Measurements from ENCODE around the gene PIBF1. TPM values are rescaled to one million over a fixed set of nuclear protein-coding genes. Genes with fewer than 3 reads are reported as not detected.
"Not testable (repeated sequence)": the region's sequence is repeated elsewhere in the genome, so short reads cannot be mapped to it uniquely, and the experiment has no call there.

PIBF1 gene
- polyA plus RNA-seq, 3 donors, result 3.3 to 8.0 (median 4.7) TPM

DNA sequence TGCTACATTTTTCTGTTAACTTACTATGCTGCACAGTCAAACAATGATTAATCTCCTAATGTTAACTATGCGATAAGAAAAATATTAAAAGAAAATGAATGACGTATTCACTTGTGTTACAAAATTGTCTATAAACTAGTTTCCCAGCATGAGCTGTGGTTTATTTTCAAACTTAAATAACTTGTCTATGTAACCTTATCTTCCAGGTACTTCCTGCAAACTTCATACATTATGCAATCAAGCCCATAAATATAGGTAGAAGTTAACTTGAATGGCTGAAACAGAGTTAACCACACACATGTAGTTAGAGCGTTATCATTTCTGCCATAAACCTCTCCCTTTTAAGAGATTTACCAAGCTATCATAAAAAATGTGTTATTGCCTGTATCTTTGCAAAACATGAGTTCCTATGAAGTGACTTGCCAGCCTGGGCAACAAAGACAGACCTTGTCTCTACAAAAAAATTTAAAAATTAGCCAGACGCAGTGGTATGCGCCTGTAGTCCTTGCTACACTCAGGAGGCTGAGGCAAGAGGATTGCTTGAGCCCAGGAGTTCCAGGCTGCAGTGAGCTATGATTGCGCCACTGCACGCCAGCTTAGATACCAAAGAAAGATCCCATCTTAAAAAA lies 259.1 kb downstream of the PIBF1 start:
- H3K4me3 Mint-ChIP-seq, result no peak overlapping the region
- Histone ChIP-seq H3K4me3 (replicated peaks in 1 of 3; ENCODE audit: low read depth in 2 of 3, low read length in 3 of 3) (no peak overlapping the region), H3K9ac (ENCODE audit: insufficient read depth, low read length, poor library complexity, severe bottlenecking) (no peak overlapping the region), H3K4me2 (replicated peaks; ENCODE audit: extremely low read depth, low read length, poor library complexity, severe bottlenecking) (no peak overlapping the region), H3K27me3 (ENCODE audit: control insufficient read depth in 2 of 2, insufficient read depth in 2 of 2, low read length in 2 of 2) (no peaks in the 10 kb centered on the region), H3K27ac (ENCODE audit: low read depth in 1 of 2, low read length in 2 of 2) (no peak overlapping the region), H3K4me1 (ENCODE audit: control insufficient read depth in 1 of 2, insufficient read depth in 2 of 2, low read length in 2 of 2) (peaks cover 5 to 6% of the 10 kb centered on the region in 2 donors), H2AFZ (ENCODE audit: insufficient read depth, low read depth, low read length, poor library complexity, severe bottlenecking) (no peak overlapping the region), H3K79me2 (ENCODE audit: insufficient read depth, low read length) (no peaks in the 10 kb centered on the region), H3K9me3 (replicated peaks in 1 of 2; ENCODE audit: control insufficient read depth in 1 of 2, insufficient read depth in 1 of 2, low read length in 2 of 2) (no peaks in the 10 kb centered on the region), H3K36me3 (replicated peaks in 1 of 2; ENCODE audit: control insufficient read depth in 1 of 2, insufficient read depth in 2 of 2, low read length in 2 of 2) (no peaks in the 10 kb centered on the region), H4K20me1 (ENCODE audit: insufficient read depth, low read length) (no peaks in the 10 kb centered on the region)
- WGBS (ENCODE audit: insufficient coverage), result 38% methylated on average over 2 of the region's 7 CpGs
- H3K4me1 Mint-ChIP-seq, result peaks cover 17% of the 10 kb centered on the region
- no peaks in the 10 kb centered on the region for H3K36me3 Mint-ChIP-seq
- peaks cover 0 to 5% (median 0%) of the 10 kb centered on the region in 7 donors for H3K9me3 Mint-ChIP-seq
- H3K27ac Mint-ChIP-seq, result no peak overlapping the region
- intact Hi-C loops (cut with micrococcal nuclease), result no loop called here
- TF ChIP-seq, protein P1, sequence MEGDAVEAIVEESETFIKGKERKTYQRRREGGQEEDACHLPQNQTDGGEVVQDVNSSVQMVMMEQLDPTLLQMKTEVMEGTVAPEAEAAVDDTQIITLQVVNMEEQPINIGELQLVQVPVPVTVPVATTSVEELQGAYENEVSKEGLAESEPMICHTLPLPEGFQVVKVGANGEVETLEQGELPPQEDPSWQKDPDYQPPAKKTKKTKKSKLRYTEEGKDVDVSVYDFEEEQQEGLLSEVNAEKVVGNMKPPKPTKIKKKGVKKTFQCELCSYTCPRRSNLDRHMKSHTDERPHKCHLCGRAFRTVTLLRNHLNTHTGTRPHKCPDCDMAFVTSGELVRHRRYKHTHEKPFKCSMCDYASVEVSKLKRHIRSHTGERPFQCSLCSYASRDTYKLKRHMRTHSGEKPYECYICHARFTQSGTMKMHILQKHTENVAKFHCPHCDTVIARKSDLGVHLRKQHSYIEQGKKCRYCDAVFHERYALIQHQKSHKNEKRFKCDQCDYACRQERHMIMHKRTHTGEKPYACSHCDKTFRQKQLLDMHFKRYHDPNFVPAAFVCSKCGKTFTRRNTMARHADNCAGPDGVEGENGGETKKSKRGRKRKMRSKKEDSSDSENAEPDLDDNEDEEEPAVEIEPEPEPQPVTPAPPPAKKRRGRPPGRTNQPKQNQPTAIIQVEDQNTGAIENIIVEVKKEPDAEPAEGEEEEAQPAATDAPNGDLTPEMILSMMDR (IDR thresholded peaks at IDR 0.05), result no peak
- H3K27me3 Mint-ChIP-seq (ENCODE audit: low read depth in 3 of 3), result peaks cover 0 to 1% (median 0%) of the 10 kb centered on the region in 3 donors
- DNase-seq, result no peak

DNA sequence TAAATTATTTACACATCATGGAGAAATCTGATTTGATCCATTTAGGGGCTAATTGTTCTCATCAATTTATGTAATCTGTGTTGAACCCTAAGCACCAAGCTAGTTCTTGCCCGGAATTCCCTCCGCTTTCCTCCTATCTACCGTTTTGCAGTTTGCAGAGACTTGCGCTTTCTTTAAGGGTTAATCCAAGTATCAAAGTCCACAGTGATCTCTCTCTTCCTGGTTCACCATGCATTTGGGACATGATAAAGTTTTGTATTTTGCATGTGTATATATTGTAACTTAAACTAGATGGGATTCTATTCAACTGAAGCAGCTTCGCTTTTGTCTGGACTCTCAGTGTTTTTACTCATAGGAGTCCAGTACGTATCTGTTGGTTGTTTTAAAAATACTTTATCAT lies 263.1 kb downstream of the PIBF1 start:
- TF ChIP-seq, protein P1 (IDR thresholded peaks at IDR 0.05), result no peak
- H3K27ac Mint-ChIP-seq, result no peak overlapping the region
- intact Hi-C loops (cut with micrococcal nuclease), result no loop called here
- DNase-seq, result no peak
- H3K9ac ChIP-seq (ENCODE audit: insufficient read depth, low read length, poor library complexity, severe bottlenecking), result no peak overlapping the region
- H3K79me2 ChIP-seq (ENCODE audit: insufficient read depth, low read length), result no peaks in the 10 kb centered on the region
- H3K9me3 Mint-ChIP-seq, result peaks cover 0 to 7% (median 0%) of the 10 kb centered on the region in 7 donors
- H3K27me3 ChIP-seq (ENCODE audit: control insufficient read depth in 2 of 2, insufficient read depth in 2 of 2, low read length in 2 of 2), result no peaks in the 10 kb centered on the region
- no peaks in the 10 kb centered on the region for H3K36me3 Mint-ChIP-seq
- no peak overlapping the region for H3K4me3 ChIP-seq (replicated peaks in 1 of 3; ENCODE audit: low read depth in 2 of 3, low read length in 3 of 3)
- no peak overlapping the region for H2AFZ ChIP-seq (ENCODE audit: insufficient read depth, low read depth, low read length, poor library complexity, severe bottlenecking)
- no peaks in the 10 kb centered on the region for H3K36me3 ChIP-seq (replicated peaks in 1 of 2; ENCODE audit: control insufficient read depth in 1 of 2, insufficient read depth in 2 of 2, low read length in 2 of 2)
- no peaks in the 10 kb centered on the region for H3K9me3 ChIP-seq (replicated peaks in 1 of 2; ENCODE audit: control insufficient read depth in 1 of 2, insufficient read depth in 1 of 2, low read length in 2 of 2)
- H3K4me2 ChIP-seq (replicated peaks; ENCODE audit: extremely low read depth, low read length, poor library complexity, severe bottlenecking), result no peak overlapping the region
- no peaks in the 10 kb centered on the region for H3K4me1 ChIP-seq (ENCODE audit: control insufficient read depth in 1 of 2, insufficient read depth in 2 of 2, low read length in 2 of 2)
- no peaks in the 10 kb centered on the region for H4K20me1 ChIP-seq (ENCODE audit: insufficient read depth, low read length)
- 100% methylated on average over 3 of the region's 6 CpGs for WGBS (ENCODE audit: insufficient coverage)
- no peak overlapping the region for H3K4me3 Mint-ChIP-seq
- peaks cover 6% of the 10 kb centered on the region for H3K4me1 Mint-ChIP-seq
- H3K27me3 Mint-ChIP-seq (ENCODE audit: low read depth in 3 of 3), result peaks cover 0 to 1% (median 0%) of the 10 kb centered on the region in 3 donors
- no peak overlapping the region for H3K27ac ChIP-seq (ENCODE audit: low read depth in 1 of 2, low read length in 2 of 2)

DNA sequence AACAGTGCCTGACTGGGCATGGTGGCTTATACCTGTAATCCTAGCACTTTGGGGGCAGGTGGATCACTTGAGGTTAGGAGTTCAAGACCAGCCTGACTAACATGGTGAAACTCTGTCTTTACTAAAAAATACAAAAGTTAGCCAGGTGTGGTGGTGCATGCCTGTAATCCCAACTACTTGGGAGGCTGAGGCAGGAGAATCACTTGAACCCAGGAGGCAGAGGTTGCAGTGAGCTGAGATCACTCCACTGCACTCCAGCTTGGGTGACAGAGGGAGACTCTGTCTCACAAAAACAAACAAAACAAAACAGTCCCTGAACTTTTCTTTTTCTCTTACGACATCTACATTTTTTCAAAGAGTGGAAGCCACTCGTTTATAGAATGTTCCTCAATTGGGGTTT lies 266.7 kb downstream of the PIBF1 start:
- H3K4me3 Mint-ChIP-seq, result not testable (repeated sequence)

More for the DNA sequence above, 266.7 kb downstream of the PIBF1 start:
- H3K27me3 ChIP-seq (ENCODE audit: control insufficient read depth in 2 of 2, insufficient read depth in 2 of 2, low read length in 2 of 2); H3K4me3 ChIP-seq (replicated peaks in 1 of 3; ENCODE audit: low read depth in 2 of 3, low read length in 3 of 3); H2AFZ ChIP-seq (ENCODE audit: insufficient read depth, low read depth, low read length, poor library complexity, severe bottlenecking); H3K27ac ChIP-seq (ENCODE audit: low read depth in 1 of 2, low read length in 2 of 2); H3K36me3 Mint-ChIP-seq; H3K79me2 ChIP-seq (ENCODE audit: insufficient read depth, low read length); DNase-seq; H3K27ac Mint-ChIP-seq; intact Hi-C loops (cut with micrococcal nuclease); H3K36me3 ChIP-seq (replicated peaks in 1 of 2; ENCODE audit: control insufficient read depth in 1 of 2, insufficient read depth in 2 of 2, low read length in 2 of 2); H3K4me1 Mint-ChIP-seq; H4K20me1 ChIP-seq (ENCODE audit: insufficient read depth, low read length); H3K27me3 Mint-ChIP-seq (ENCODE audit: low read depth in 3 of 3); H3K4me2 ChIP-seq (replicated peaks; ENCODE audit: extremely low read depth, low read length, poor library complexity, severe bottlenecking); H3K9me3 ChIP-seq (replicated peaks in 1 of 2; ENCODE audit: control insufficient read depth in 1 of 2, insufficient read depth in 1 of 2, low read length in 2 of 2); H3K9ac ChIP-seq (ENCODE audit: insufficient read depth, low read length, poor library complexity, severe bottlenecking); H3K4me1 ChIP-seq (ENCODE audit: control insufficient read depth in 1 of 2, insufficient read depth in 2 of 2, low read length in 2 of 2): not testable (repeated sequence)
- peaks cover 0 to 16% (median 2%) of the 10 kb centered on the region in 7 donors for H3K9me3 Mint-ChIP-seq
- WGBS (ENCODE audit: insufficient coverage), result no CpG with 5 or more reads among the region's 2 CpGs

Measured in CD14-positive monocyte (primary cell).